MCF 10A (cell line): ENCODE data around the gene ARHGAP42. TPM values are rescaled to one million over a fixed set of nuclear protein-coding genes. Genes with fewer than 3 reads are reported as not detected.

Source experiments
- BruUV-seq: library from RNA; stranded (reverse); fragments of 400-500 nt; replicated peaks from 2 replicates; lab custom pipeline; 2021; lab: Mats Ljungman, UMichigan
- CTCF ChIA-PET: fragments of 300-600 bp; sonication (Branson Sonifier 250); formaldehyde crosslinking; extraction: SDS; loops from one replicate; lab custom pipeline; 2021; ENCODE audit warnings: antibody characterized with exemption, inconsistent platforms; lab: Yijun Ruan, JAX
- POLR2A ChIA-PET: fragments of 300-600, 350-650 bp; sonication (Branson Sonifier 250); formaldehyde crosslinking; extraction: SDS; loops from one replicate; lab custom pipeline; 2020; ENCODE audit warnings: antibody characterized with exemption, inconsistent platforms; lab: Yijun Ruan, JAX
- DNase-seq: peaks from one replicate; pipeline ENCODE4 v3.0.0-alpha.2; 2018; ENCODE audit not compliant: unreplicated experiment
- H3K27ac Mint-ChIP-seq: one replicate; pipeline ENCODE4 v1.8.0; 2022; ENCODE audit warnings: mild to moderate bottlenecking, low read depth, mixed read lengths; ENCODE audit not compliant: unreplicated experiment
- H3K27me3 Mint-ChIP-seq: one replicate; pipeline ENCODE4 v1.8.0; 2022; ENCODE audit warnings: mixed read lengths; ENCODE audit not compliant: insufficient read depth, unreplicated experiment
- H3K36me3 Mint-ChIP-seq: one replicate; pipeline ENCODE4 v1.8.0; 2022; ENCODE audit warnings: mild to moderate bottlenecking, moderate library complexity, mixed read lengths; ENCODE audit not compliant: insufficient read depth, unreplicated experiment
- H3K4me1 Mint-ChIP-seq: one replicate; pipeline ENCODE4 v1.8.0; 2022; ENCODE audit warnings: mixed read lengths; ENCODE audit not compliant: insufficient read depth, unreplicated experiment
- H3K4me3 Mint-ChIP-seq: one replicate; pipeline ENCODE4 v1.8.0; 2022; ENCODE audit warnings: mild to moderate bottlenecking, moderate library complexity, mixed read lengths; ENCODE audit not compliant: unreplicated experiment
- H3K9me3 Mint-ChIP-seq: one replicate; pipeline ENCODE4 v1.8.0; 2022; ENCODE audit warnings: mixed read lengths; ENCODE audit not compliant: unreplicated experiment
- CTCF ChIP-seq: fragments of 200-600 bp; IDR thresholded peaks from one replicate; pipeline ENCODE4 v1.8.0; 2022; ENCODE audit warnings: antibody characterized with exemption, mild to moderate bottlenecking; ENCODE audit not compliant: unreplicated experiment
- intact Hi-C: fragments of 100-400 bp; cut with micrococcal nuclease; formaldehyde crosslinking; loops from 2 replicates; pipeline ENCODE4 v1.14.1; 2022
- total RNA-seq: library from RNA; stranded (reverse); gene quantifications from 2 replicates; pipeline ENCODE4 v1.2.3, GENCODE V29; 2022

The ARHGAP42 gene
- total RNA-seq, 1 experiment from 2014 or later: 2.5 TPM

DNA sequence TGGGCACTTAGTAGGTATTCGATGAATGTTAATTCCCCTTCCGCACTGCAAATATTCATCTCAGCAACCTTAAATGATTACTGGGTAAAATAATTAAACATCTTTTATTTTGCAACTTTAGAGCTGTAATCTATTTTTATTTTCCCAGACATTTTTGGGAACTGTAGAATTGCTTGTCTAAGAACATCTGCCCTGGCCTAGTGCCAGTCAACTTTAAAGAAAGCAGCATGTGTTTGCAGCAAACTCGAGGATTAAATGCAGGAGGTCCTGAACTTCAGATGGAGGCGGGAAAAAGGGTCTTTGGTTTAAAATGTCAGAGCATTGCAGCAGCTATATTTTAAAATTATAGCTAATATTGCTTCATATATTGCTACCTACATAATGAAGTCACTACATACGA, 252.5 kb downstream of the ARHGAP42 start:
- no peak for TF ChIP-seq CTCF
- H3K27me3 Mint-ChIP-seq: no peaks in the 10 kb centered on the region
- ChIA-PET CTCF (interaction anchor here (0.8 to 1.0 kb wide), 3 partner anchors 258 to 498 kb away, joined by 3 read pairs; no protein-coding TSS in a partner anchor), POLR2A (interaction anchor here (0.8 kb wide), 1 partner anchor 331 kb away, joined by 5 read pairs; no protein-coding TSS in a partner anchor)
- H3K9me3 Mint-ChIP-seq: no peaks in the 10 kb centered on the region
- intact Hi-C loops: no loop called here
- H3K4me1 Mint-ChIP-seq: no peaks in the 10 kb centered on the region
- no TSS peak for BruUV-seq
- no peak for DNase-seq
- H3K4me3 Mint-ChIP-seq: no peak overlapping the region
- H3K36me3 Mint-ChIP-seq: no peaks in the 10 kb centered on the region
- no peak overlapping the region for H3K27ac Mint-ChIP-seq

GRCh38 chr11:100940111-100940510, 253.0 kb downstream of the ARHGAP42 start:
- CTCF ChIA-PET: no interaction called here
- Mint-ChIP-seq H3K27me3 (no peaks in the 10 kb centered on the region), H3K4me3 (no peak overlapping the region), H3K4me1 (no peaks in the 10 kb centered on the region), H3K9me3 (no peaks in the 10 kb centered on the region), H3K36me3 (no peaks in the 10 kb centered on the region), H3K27ac (no peak overlapping the region)
- no TSS peak for BruUV-seq
- intact Hi-C loops: no loop called here
- POLR2A ChIA-PET: interaction anchor here (0.8 kb wide), 1 partner anchor 331 kb away, joined by 5 read pairs; no protein-coding TSS in a partner anchor
- no peak for TF ChIP-seq CTCF
- no peak for DNase-seq

DNA sequence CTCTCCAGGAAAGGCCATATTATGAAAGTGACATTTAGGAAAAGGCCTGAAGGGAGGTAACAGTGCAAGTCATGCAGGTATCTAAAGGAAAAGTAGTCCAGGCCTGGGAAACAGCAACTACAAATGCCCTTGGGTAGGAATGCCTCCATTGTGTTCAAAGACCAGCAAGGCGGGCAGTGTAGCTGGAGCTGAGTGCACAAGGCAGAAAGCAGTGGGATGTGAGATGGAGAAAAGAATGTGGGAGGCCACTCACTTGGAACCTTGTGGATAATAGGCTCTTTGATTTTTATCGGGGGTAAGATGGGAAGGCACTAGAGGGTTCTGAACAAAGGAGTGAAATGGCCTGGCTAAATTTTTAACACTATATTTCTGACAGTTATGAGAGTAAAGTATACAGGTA, 253.9 kb downstream of the ARHGAP42 start:
- ChIA-PET POLR2A (no interaction called here), CTCF (no interaction called here)
- Mint-ChIP-seq H3K27me3 (no peaks in the 10 kb centered on the region), H3K4me3 (no peak overlapping the region), H3K27ac (no peak overlapping the region), H3K9me3 (no peaks in the 10 kb centered on the region), H3K36me3 (no peaks in the 10 kb centered on the region), H3K4me1 (no peaks in the 10 kb centered on the region)
- intact Hi-C loops: no loop called here
- no peak for TF ChIP-seq CTCF
- BruUV-seq: no TSS peak
- no peak for DNase-seq

DNA sequence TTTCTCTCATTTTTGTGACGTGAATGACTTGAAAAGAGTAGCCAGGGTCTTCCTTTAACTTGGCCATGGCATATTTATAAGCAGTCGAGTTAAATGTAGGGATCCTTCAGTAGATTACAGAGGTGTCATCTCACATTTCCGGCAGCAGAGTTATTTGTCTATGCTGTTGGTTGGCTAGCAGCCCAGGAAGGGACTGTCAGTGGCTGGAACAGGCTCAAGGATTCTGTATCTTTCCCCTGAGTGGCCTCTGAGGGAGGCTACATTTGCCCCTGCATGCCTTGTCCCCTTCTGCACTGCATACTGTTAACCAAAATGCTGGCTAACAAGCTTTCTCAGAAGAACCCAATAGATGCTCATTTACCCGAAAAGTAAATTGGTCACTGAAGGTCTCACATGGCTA, 254.9 kb downstream of the ARHGAP42 start:
- intact Hi-C loops: no loop called here
- BruUV-seq: no TSS peak
- no peak overlapping the region for H3K4me3 Mint-ChIP-seq
- no peak for TF ChIP-seq CTCF
- no peaks in the 10 kb centered on the region for H3K9me3 Mint-ChIP-seq
- H3K27ac Mint-ChIP-seq: no peak overlapping the region
- CTCF ChIA-PET: no interaction called here
- no peaks in the 10 kb centered on the region for H3K27me3 Mint-ChIP-seq
- H3K4me1 Mint-ChIP-seq: no peaks in the 10 kb centered on the region
- peak; percentile 27 for DNase-seq
- H3K36me3 Mint-ChIP-seq: no peaks in the 10 kb centered on the region
- POLR2A ChIA-PET: interaction anchor here (0.7 kb wide), 1 partner anchor 1280 kb away, joined by 3 read pairs; no protein-coding TSS in a partner anchor
